ENCODE data around the gene RAC3.
"Not testable (repeated sequence)": the region's sequence is repeated elsewhere in the genome, so short reads cannot be mapped to it uniquely, and the experiment has no call there.

- not testable (repeated sequence) for TF ChIP-seq POLR2AphosphoS5, POLR2A (IDR thresholded peaks at IDR 0.05)
Observed at GRCh38 chr17:82038796-82039409, 7.4 kb downstream of the RAC3 start.

Measured in transverse colon (tissue), 3 donors.